GM12892 (cell line): ENCODE data around the gene SNX13.

Source experiments
- POLR2A ChIP-seq: IDR thresholded peaks from 2 replicates; pipeline ENCODE4 v1.6.1; 2011; ENCODE audit warnings: low read depth, low read length, control low read depth
- TAF1 ChIP-seq: IDR thresholded peaks from 2 replicates; pipeline ENCODE4 v1.6.1; 2011; ENCODE audit warnings: low read depth, mild to moderate bottlenecking, control low read depth, low read length, borderline replicate concordance

DNA sequence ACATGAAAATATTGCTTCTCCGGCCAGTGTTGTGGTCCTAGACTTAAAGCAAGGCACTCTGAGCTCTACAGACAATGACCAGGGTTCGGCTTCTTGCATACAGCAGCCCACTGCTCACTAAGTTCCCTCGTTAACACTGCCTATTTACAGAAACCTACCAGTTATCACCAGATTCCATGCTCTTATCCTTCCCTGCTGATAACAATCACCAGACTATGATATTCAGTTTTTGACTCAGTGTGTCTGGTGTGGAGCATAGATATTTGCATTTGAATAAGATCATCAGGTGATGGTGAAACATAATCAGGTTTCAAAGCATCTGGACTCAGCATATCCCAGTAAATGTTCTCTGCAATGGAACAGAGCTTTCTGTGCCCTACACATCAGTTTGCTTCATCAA lies 182.3 kb downstream of the SNX13 start:
- TF ChIP-seq POLR2A: no peak
- TF ChIP-seq TAF1: no peak
